Spleen (tissue), 11 donors: Measurements from ENCODE around the gene ANKRD12. TPM values are rescaled to one million over a fixed set of nuclear protein-coding genes. Genes with fewer than 3 reads are reported as not detected.

ENCODE experiments used
- DNase-seq: peaks from one replicate; pipeline ENCODE4 v3.0.0-alpha.2; 2020
- H3K27ac ChIP-seq, 8 donors: fragments of 200-600 bp; sonication (generic) in 7 of 8; 1 replicate in 4 of 8; 2 replicates in 4 of 8; pipeline versions ENCODE4 v1.5.0 to v1.8.0; 2016 to 2021; ENCODE audit warnings: inconsistent platforms in 4 of 8, mild to moderate bottlenecking in 4 of 8, moderate library complexity in 1 of 8
- H3K27me3 ChIP-seq, 7 donors: fragments of 200-600 bp; sonication (generic) in 6 of 7; replicated peaks in 1 of 7; 1 replicate in 4 of 7; 2 replicates in 3 of 7; pipeline versions ENCODE4 v1.5.0 to v1.8.0; 2016 to 2021; ENCODE audit warnings: inconsistent platforms in 3 of 7, mild to moderate bottlenecking in 1 of 7
- H3K36me3 ChIP-seq, 6 donors: fragments of 200-600 bp; sonication (generic) in 5 of 6; 1 replicate in 4 of 6; 2 replicates in 2 of 6; pipeline versions ENCODE4 v1.5.0 to v1.8.0; 2016 to 2021; ENCODE audit warnings: inconsistent platforms in 2 of 6
- H3K4me1 ChIP-seq, 6 donors: fragments of 200-600 bp; sonication (generic) in 5 of 6; 1 replicate in 3 of 6; 2 replicates in 3 of 6; pipeline versions ENCODE4 v1.5.0 to v1.8.0; 2016 to 2021; ENCODE audit warnings: inconsistent platforms in 3 of 6
- H3K4me3 ChIP-seq, 8 donors: fragments of 200-600 bp; sonication (generic) in 7 of 8; 1 replicate in 4 of 8; 2 replicates in 4 of 8; pipeline versions ENCODE4 v1.5.0 to v1.8.0; 2016 to 2021; ENCODE audit warnings: inconsistent platforms in 4 of 8, mild to moderate bottlenecking in 4 of 8, moderate library complexity in 2 of 8
- H3K9me3 ChIP-seq, 8 donors: fragments of 200-600 bp; sonication (generic) in 7 of 8; 1 replicate in 4 of 8; 2 replicates in 4 of 8; pipeline versions ENCODE4 v1.5.0 to v1.8.0; 2016 to 2021; ENCODE audit warnings: inconsistent platforms in 4 of 8
- CTCF ChIP-seq, 11 experiments: fragments of 200-600 bp in 7 of 11; fragments of 450-650 bp in 4 of 11; sonication (generic) in 4 of 11; IDR thresholded peaks in 8 of 11; conservative IDR thresholded peaks in 3 of 11; 1 replicate in 7 of 11; 2 replicates in 4 of 11; pipeline versions ENCODE4 v1.4.0 to v1.8.0; 2016 to 2021; ENCODE audit warnings: antibody characterized with exemption in 11 of 11, inconsistent platforms in 4 of 11, mild to moderate bottlenecking in 1 of 11
- POLR2A ChIP-seq, 3 donors: fragments of 450-650 bp; IDR thresholded peaks; one replicate each; pipeline ENCODE4 v1.5.1; 2017; ENCODE audit warnings: antibody characterized with exemption in 3 of 3, mild to moderate bottlenecking in 1 of 3
- POLR2AphosphoS5 ChIP-seq, 3 donors: sonication (generic); formaldehyde crosslinking; IDR thresholded peaks; one replicate each; pipeline ENCODE4 v1.5.1; 2017; ENCODE audit warnings: antibody characterized with exemption in 3 of 3
- WGBS, 5 donors: extraction: QIAGEN DNeasy Blood & Tissue Kit in 3 of 5; methylation state at CpG; one replicate each; pipeline versions ENCODE4 v1.1.5 to v1.1.7; 2013 to 2018; 5-methylcytosine and 5-hydroxymethylcytosine counted together
- intact Hi-C: fragments of 100-400 bp; cut with DNase I; formaldehyde crosslinking; loops from one replicate; pipeline ENCODE4 v1.15.0; 2023; ENCODE audit warnings: low total_unique reads
- polyA plus RNA-seq, 3 donors: library from polyadenylated mRNA; stranded (reverse); fragments of 200-250 nt; gene quantifications; one replicate each; pipeline ENCODE4 v1.2.1, GENCODE V29; 2013
- total RNA-seq, 7 donors: library from RNA; depleted of rRNA in 3 of 7; stranded (reverse); fragments of >200 nt in 3 of 7; fragmentation: NEBNext Ultra II Directional in 4 of 7; extraction: Animal tissue kit (Norgen Biotek cat#: 25700) in 4 of 7; gene quantifications; one replicate each; pipeline versions ENCODE4 v1.1.0 to v1.2.1, GENCODE V29; 2016 to 2021
- donor health status: healthy with polysubstance abuse.
- donor health status: DM: no; HTN: no; CAD: no; lungs with moderate emphysema.
- donor health status: DM: no; HTN: no; CAD: no.
- donor health status: Bipolar disorder and iron deficiency.
- donor health status: healthy.
- donor health status: DM: no; HTN: no; CAD: no.
- donor health status: DM: yes; HTN: yes; CAD: no.

ANKRD12 gene
- total and polyA plus RNA-seq, 10 donors = 7.6 to 122 (median 84.4) TPM

DNA sequence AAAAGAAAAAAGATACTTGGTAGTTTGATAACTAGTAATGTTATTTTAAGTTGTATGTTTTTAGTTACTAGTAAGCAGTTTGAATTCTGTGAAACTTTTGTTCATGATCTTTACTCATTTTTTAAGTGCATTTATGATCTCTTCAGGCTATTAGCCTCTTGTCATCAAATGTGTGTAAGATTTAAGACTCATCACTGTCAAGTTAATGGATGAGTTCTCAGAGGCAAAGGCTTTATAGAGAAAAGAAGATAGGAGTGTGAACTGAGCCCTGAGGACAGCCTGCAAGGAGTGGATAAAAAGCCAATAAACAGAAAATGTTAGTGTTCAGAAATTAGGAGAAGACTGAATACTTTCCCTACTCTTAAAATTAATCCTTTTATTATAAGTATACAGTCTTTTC is 20.6 kb upstream of the ANKRD12 start:
- no peaks in the 10 kb centered on the region for H3K27me3 ChIP-seq
- H3K27ac ChIP-seq = peak overlapping the region; percentile 76 to 93 (median 90)
- H3K36me3 ChIP-seq = peaks cover 0 to 20% (median 4%) of the 10 kb centered on the region in 6 donors
- no peak overlapping the region for H3K4me3 ChIP-seq
- DNase-seq = no peak
- peaks cover 69 to 100% (median 96%) of the 10 kb centered on the region in 6 donors for H3K4me1 ChIP-seq
- H3K9me3 ChIP-seq = no peaks in the 10 kb centered on the region
- intact Hi-C loops = no loop called here
- TF ChIP-seq POLR2A (IDR thresholded peaks at IDR 0.05) (no peak), CTCF (IDR thresholded peaks at IDR 0.05 in 8 of 11, conservative IDR thresholded peaks at IDR 0.05 in 3 of 11) (no peak), POLR2AphosphoS5 (IDR thresholded peaks at IDR 0.05) (no peak)

DNA sequence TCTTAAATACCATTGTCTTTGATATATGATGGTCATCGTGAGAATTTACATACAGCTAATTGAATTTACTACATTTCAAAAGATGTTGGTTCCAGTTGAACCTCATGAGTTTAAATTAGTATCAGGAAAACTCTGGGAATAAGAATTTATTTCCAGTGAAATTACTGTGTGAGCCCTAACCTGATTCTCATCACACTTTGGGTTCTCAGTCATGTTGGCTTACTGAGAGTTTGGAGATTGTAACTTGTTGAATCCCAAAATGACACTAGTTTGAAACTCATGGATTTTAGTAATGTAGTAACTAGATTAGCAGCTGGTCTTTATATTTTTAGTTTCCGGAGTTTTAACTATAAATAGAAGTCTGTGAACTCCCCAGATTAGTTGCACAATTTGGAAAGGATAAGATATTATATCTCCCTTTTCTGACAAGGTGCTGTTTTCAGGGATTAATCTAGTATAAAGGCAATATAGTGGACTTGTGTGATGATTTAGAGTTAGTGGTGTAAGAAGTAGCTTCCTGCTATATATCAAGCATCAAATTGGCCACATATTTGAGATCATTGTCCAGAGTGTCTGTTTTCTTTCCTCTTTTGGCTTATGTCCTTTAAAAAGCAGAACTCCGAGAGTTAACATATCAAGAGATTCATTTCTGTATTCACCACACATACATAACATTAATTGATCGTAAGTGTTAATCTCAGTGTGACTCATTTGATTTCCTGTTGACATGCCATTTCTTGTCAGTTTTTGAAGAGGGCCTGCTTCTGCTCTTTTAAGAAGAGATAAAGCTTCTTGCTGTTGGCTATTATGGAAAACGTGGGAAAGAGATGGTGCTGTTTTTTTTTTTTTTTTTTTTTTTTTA is 18.4 kb upstream of the ANKRD12 start:
- intact Hi-C loops = no loop called here
- H3K27me3 ChIP-seq = no peaks in the 10 kb centered on the region
- DNase-seq = no peak
- H3K36me3 ChIP-seq = peaks cover 0 to 42% (median 8%) of the 10 kb centered on the region in 6 donors
- no peaks in the 10 kb centered on the region for H3K9me3 ChIP-seq
- H3K4me3 ChIP-seq = peak overlapping the region in 1 of 8 donors; percentile 61
- peaks cover 63 to 100% (median 90%) of the 10 kb centered on the region in 6 donors for H3K4me1 ChIP-seq
- TF ChIP-seq POLR2AphosphoS5 (IDR thresholded peaks at IDR 0.05) (no peak), CTCF (IDR thresholded peaks at IDR 0.05 in 8 of 11, conservative IDR thresholded peaks at IDR 0.05 in 3 of 11) (no peak), POLR2A (IDR thresholded peaks at IDR 0.05) (no peak)
- 21 to 28% (median 24%) methylated on average over 5 of the region's 5 CpGs for whole genome bisulfite sequencing, 5 donors
- peak overlapping the region; percentile 76 to 93 (median 90) for H3K27ac ChIP-seq

GRCh38 chr18:9120796-9121195 is 15.8 kb upstream of the ANKRD12 start:
- Histone ChIP-seq H3K4me1 (peaks cover 52 to 87% (median 66%) of the 10 kb centered on the region in 6 donors), H3K4me3 (no peak overlapping the region), H3K9me3 (no peaks in the 10 kb centered on the region), H3K27me3 (no peaks in the 10 kb centered on the region), H3K36me3 (peaks cover 0 to 68% (median 17%) of the 10 kb centered on the region in 6 donors), H3K27ac (peak overlapping the region; percentile 43 to 93 (median 90))
- 6 to 35% (median 17%) methylated on average over 1 of the region's 1 CpG for WGBS, 5 donors
- DNase-seq = no peak
- no peak for TF ChIP-seq POLR2AphosphoS5 (IDR thresholded peaks at IDR 0.05)
- no peak for TF ChIP-seq CTCF (IDR thresholded peaks at IDR 0.05 in 8 of 11, conservative IDR thresholded peaks at IDR 0.05 in 3 of 11)
- TF ChIP-seq POLR2A (IDR thresholded peaks at IDR 0.05) = no peak
- intact Hi-C loops = no loop called here

- TF ChIP-seq POLR2A (IDR thresholded peaks at IDR 0.05) (no peak), CTCF (IDR thresholded peaks at IDR 0.05 in 8 of 11, conservative IDR thresholded peaks at IDR 0.05 in 3 of 11) (no peak), POLR2AphosphoS5 (IDR thresholded peaks at IDR 0.05) (no peak)
- DNase-seq = no peak
- Histone ChIP-seq H3K4me3 (no peak overlapping the region), H3K9me3 (no peaks in the 10 kb centered on the region), H3K36me3 (peaks cover 0 to 95% (median 40%) of the 10 kb centered on the region in 6 donors), H3K27ac (no peak overlapping the region), H3K27me3 (no peaks in the 10 kb centered on the region), H3K4me1 (peaks cover 31 to 72% (median 40%) of the 10 kb centered on the region in 6 donors)
- intact Hi-C loops = no loop called here
- WGBS, 5 donors = 94 to 100% (median 99%) methylated on average over 2 of the region's 2 CpGs
Observed at GRCh38 chr18:9123520-9123919, 13.1 kb upstream of the ANKRD12 start.
